ENCODE measurements around the gene CLECL1. TPM values are rescaled to one million over a fixed set of nuclear protein-coding genes. Genes with fewer than 3 reads are reported as not detected.

CLECL1 gene
- total RNA-seq, 1 experiment from 2014 or later = not detected

GRCh38 chr12:9757433-9758025 lies 24.6 kb upstream of the CLECL1 start:
- Histone ChIP-seq H3K27me3 (ENCODE audit: insufficient read depth, low read length) (peaks cover 72% of the 10 kb centered on the region), H3K79me2 (ENCODE audit: insufficient read depth, low read length) (no peaks in the 10 kb centered on the region), H4K20me1 (ENCODE audit: insufficient read depth) (no peaks in the 10 kb centered on the region), H3K4me3 (replicated peaks in 1 of 2; ENCODE audit: low read depth in 1 of 2, low read length in 2 of 2) (no peak overlapping the region), H3K27ac (ENCODE audit: low read depth, low read length) (no peak overlapping the region), H2AFZ (ENCODE audit: low read depth, low read length, poor library complexity, severe bottlenecking) (no peak overlapping the region), H3K36me3 (ENCODE audit: control insufficient read depth in 1 of 2, insufficient read depth in 2 of 2, low read length in 2 of 2) (no peaks in the 10 kb centered on the region), H3K4me2 (ENCODE audit: low read length) (no peak overlapping the region), H3K9me3 (ENCODE audit: control insufficient read depth in 1 of 2, insufficient read depth in 1 of 2, low read depth in 1 of 2, low read length in 2 of 2) (no peaks in the 10 kb centered on the region), H3K4me1 (ENCODE audit: control insufficient read depth in 1 of 2, insufficient read depth in 2 of 2, low read length in 2 of 2) (no peaks in the 10 kb centered on the region), H3K9me2 (ENCODE audit: insufficient read depth) (no peaks in the 10 kb centered on the region), H3K9ac (ENCODE audit: low read length) (no peak overlapping the region)
- BruUV-seq (replicated peaks) = no TSS peak
- ATAC-seq (no peak), DNase-seq (ENCODE audit: low read depth, low spot score) (no peak)
- intact Hi-C loops (cut with micrococcal nuclease) = no loop called here
- ChIA-PET CTCF (interaction anchor here (1.2 kb wide), 1 partner anchor 9 kb away, joined by 3 read pairs; no protein-coding TSS in a partner anchor), RAD21 (ENCODE audit: low non-redundant PET in 1 of 2, low total read pairs in 2 of 2, uncharacterized antibody in 2 of 2, unreplicated experiment in 2 of 2) (no interaction called here), POLR2A (no interaction called here)
- no peak for TF ChIP-seq ELF1 (IDR thresholded peaks at IDR 0.05; ENCODE audit: borderline replicate concordance, low read depth)
- no peak for TF ChIP-seq MAX (IDR thresholded peaks at IDR 0.05)
- TF ChIP-seq EGR1 (IDR thresholded peaks at IDR 0.05; ENCODE audit: low read depth) = no peak
- no peak for TF ChIP-seq EZH2phosphoT487 (IDR thresholded peaks at IDR 0.05; ENCODE audit: borderline replicate concordance)
- no peak for TF ChIP-seq SIN3A (IDR thresholded peaks at IDR 0.05; ENCODE audit: low read depth)
- TF ChIP-seq YY1 (IDR thresholded peaks at IDR 0.05; ENCODE audit: extremely low read depth, insufficient replicate concordance, low read depth, low read length) = no peak
- no peak for TF ChIP-seq ZFX (IDR thresholded peaks at IDR 0.05)
- TF ChIP-seq JUND (IDR thresholded peaks at IDR 0.05) = no peak
- TF ChIP-seq CEBPB (IDR thresholded peaks at IDR 0.05; ENCODE audit: low read depth) = no peak
- no peak for TF ChIP-seq ZBTB33 (IDR thresholded peaks at IDR 0.05; ENCODE audit: extremely low read depth, insufficient replicate concordance, low read length)
- no peak for TF ChIP-seq SP1 (IDR thresholded peaks at IDR 0.05; ENCODE audit: low read depth)
- no peak for TF ChIP-seq POLR2AphosphoS5 (IDR thresholded peaks at IDR 0.05; ENCODE audit: low read depth, low read length)
- no peak for TF ChIP-seq POLR2A (IDR thresholded peaks at IDR 0.05; ENCODE audit: borderline replicate concordance, extremely low read depth, insufficient read depth, insufficient read length)
- no peak for TF ChIP-seq FOSL1 (IDR thresholded peaks at IDR 0.05; ENCODE audit: low read depth)
- no peak for TF ChIP-seq ATF3 (IDR thresholded peaks at IDR 0.05)
- TF ChIP-seq RAD21 (IDR thresholded peaks at IDR 0.05; ENCODE audit: low read depth) = no peak

All from HCT116 (cell line).